Umbilical cord (tissue), 2 donors: Measurements from ENCODE around the gene SCLT1. TPM values are rescaled to one million over a fixed set of nuclear protein-coding genes. Genes with fewer than 3 reads are reported as not detected.
A peak's percentile ranks its signal among the peaks of the same experiment; 100 is the strongest.
"Not testable (repeated sequence)": the region's sequence is repeated elsewhere in the genome, so short reads cannot be mapped to it uniquely, and the experiment has no call there.

Experiments used
- DNase-seq: peaks from one replicate; pipeline ENCODE4 v3.0.0-alpha.2; 2015; ENCODE audit warnings: low spot score
- total RNA-seq: library from RNA; depleted of rRNA; stranded (reverse); fragments of >200 nt; gene quantifications from one replicate; pipeline ENCODE4 v1.2.3, GENCODE V29; 2014; ENCODE audit warnings: low replicate concordance; ENCODE audit not compliant: insufficient read depth

SCLT1 gene
- 42.4 TPM for total RNA-seq

- peak; percentile 99 for DNase-seq
Observed at GRCh38 chr4:129093191-129093920, at the start of gene SCLT1. Gene SCLT1 (minus strand): TSS chr4:129093539. CDS start chr4:129093103, 436 bp downstream.

GRCh38 chr4:129140521-129140920, 47.2 kb upstream of the SCLT1 start:
- peak; percentile 11 for DNase-seq

GRCh38 chr4:129138810-129139496, 45.6 kb upstream of the SCLT1 start:
- no peak for DNase-seq

- no peak for DNase-seq
Observed at GRCh38 chr4:129136433-129136832, 43.1 kb upstream of the SCLT1 start.

GRCh38 chr4:129131343-129131742, 38.0 kb upstream of the SCLT1 start:
- no peak for DNase-seq

- DNase-seq: no peak
Observed at GRCh38 chr4:129129143-129129542, 35.8 kb upstream of the SCLT1 start.

GRCh38 chr4:129126614-129127013, 33.3 kb upstream of the SCLT1 start:
- DNase-seq: not testable (repeated sequence)

- DNase-seq: no peak
Observed at GRCh38 chr4:129117705-129118104, 24.4 kb upstream of the SCLT1 start.

- DNase-seq: no peak
Observed at GRCh38 chr4:129113919-129114318, 20.6 kb upstream of the SCLT1 start.

- no peak for DNase-seq
Observed at GRCh38 chr4:129113434-129113833, 20.1 kb upstream of the SCLT1 start.

GRCh38 chr4:129111919-129112318, 18.6 kb upstream of the SCLT1 start:
- DNase-seq: no peak

- DNase-seq: no peak
Observed at GRCh38 chr4:129110931-129111330, 17.6 kb upstream of the SCLT1 start.

GRCh38 chr4:129109965-129110824, 16.9 kb upstream of the SCLT1 start:
- no peak for DNase-seq

GRCh38 chr4:129098531-129099001, 5.2 kb upstream of the SCLT1 start:
- DNase-seq: peak; percentile 80

- DNase-seq: peak; percentile 91
Observed at GRCh38 chr4:129095811-129096454, 2.6 kb upstream of the SCLT1 start, which contains the start of gene C4orf33. Gene C4orf33 (plus strand): TSS chr4:129096152. CDS start chr4:129102611, 6,459 bp downstream.

GRCh38 chr4:129094347-129094746, 1.0 kb upstream of the SCLT1 start:
- no peak for DNase-seq

- DNase-seq: no peak
Observed at GRCh38 chr4:129092631-129093190, 628 bp downstream of the SCLT1 start.

GRCh38 chr4:129087516-129087915, 5.8 kb downstream of the SCLT1 start:
- no peak for DNase-seq

- DNase-seq: no peak
Observed at GRCh38 chr4:129085472-129085871, 7.9 kb downstream of the SCLT1 start.

- no peak for DNase-seq
Observed at GRCh38 chr4:129082302-129082701, 11.0 kb downstream of the SCLT1 start.

- no peak for DNase-seq
Observed at GRCh38 chr4:129080129-129080528, 13.2 kb downstream of the SCLT1 start.
